Stimulated activated naive CD8-positive, alpha-beta T cell treated with anti-CD3 and anti-CD28 coated beads, Interleukin-15, Interleukin-2, amounts not matched to agents 100 ng/mL and 50 ng/mL, for 24 hours (primary cell): ENCODE results near the gene PRR5.
"Not testable (repeated sequence)": the region's sequence is repeated elsewhere in the genome, so short reads cannot be mapped to it uniquely, and the experiment has no call there.

Source experiments
- H3K27ac Mint-ChIP-seq: one replicate; pipeline ENCODE4 v1.8.0; 2021; ENCODE audit warnings: mild to moderate bottlenecking, mixed read lengths
- H3K27me3 Mint-ChIP-seq: one replicate; pipeline ENCODE4 v1.8.0; 2021; ENCODE audit warnings: mixed read lengths
- H3K36me3 Mint-ChIP-seq: one replicate; pipeline ENCODE4 v1.8.0; 2021; ENCODE audit warnings: low read depth, mixed read lengths
- H3K4me1 Mint-ChIP-seq: one replicate; pipeline ENCODE4 v1.8.0; 2021; ENCODE audit warnings: low read depth, mixed read lengths
- H3K4me3 Mint-ChIP-seq: one replicate; pipeline ENCODE4 v1.8.0; 2021; ENCODE audit warnings: mild to moderate bottlenecking, mixed read lengths
- H3K9me3 Mint-ChIP-seq: one replicate; pipeline ENCODE4 v1.8.0; 2021; ENCODE audit warnings: mixed read lengths

The PRR5 gene, protein sequence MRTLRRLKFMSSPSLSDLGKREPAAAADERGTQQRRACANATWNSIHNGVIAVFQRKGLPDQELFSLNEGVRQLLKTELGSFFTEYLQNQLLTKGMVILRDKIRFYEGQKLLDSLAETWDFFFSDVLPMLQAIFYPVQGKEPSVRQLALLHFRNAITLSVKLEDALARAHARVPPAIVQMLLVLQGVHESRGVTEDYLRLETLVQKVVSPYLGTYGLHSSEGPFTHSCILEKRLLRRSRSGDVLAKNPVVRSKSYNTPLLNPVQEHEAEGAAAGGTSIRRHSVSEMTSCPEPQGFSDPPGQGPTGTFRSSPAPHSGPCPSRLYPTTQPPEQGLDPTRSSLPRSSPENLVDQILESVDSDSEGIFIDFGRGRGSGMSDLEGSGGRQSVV

DNA sequence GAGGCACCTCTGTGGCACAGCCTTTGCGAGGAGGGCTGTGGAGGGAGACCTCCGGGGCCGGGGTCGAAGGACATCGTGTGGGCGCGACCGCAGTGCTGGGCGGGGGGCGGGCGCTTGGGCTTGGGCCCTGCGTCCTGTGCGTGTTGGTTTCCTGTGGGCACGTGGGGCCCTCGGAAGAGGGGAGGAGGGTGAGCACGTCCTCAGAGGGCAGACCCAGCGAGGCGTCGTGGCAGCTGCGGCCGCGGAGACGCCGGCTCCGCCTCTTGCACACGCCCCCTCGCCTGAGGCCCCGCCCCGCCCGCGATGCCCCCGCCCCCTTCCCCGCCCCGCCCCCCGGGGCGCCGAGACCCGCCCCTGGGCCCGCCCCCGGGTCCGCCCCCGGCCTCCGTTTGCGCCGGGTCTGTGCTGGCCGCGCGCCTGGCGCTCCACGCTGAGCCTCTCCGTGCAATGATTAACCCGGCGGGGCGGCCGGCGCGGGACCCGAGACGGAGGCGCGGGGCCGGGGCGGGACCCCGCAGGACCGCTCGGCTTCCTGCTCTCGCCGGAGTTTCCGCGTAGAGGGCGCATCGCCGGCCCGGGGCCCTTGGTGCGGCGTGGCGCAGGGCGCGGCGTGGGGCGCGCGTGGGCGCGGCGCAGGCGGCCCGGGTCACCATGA is at the start of gene PRR5:
PRR5 (plus strand) TSS at position 381 of the 655 bp plus-strand sequence; CDS start at position 652, 271 bp downstream.
- Mint-ChIP-seq H3K27ac (peak within 1 kb of the TSS; percentile 11), H3K9me3 (no peaks in the 10 kb centered on the region), H3K4me3 (peak within 1 kb of the TSS; percentile 80), H3K36me3 (no peaks in the 10 kb centered on the region), H3K4me1 (peaks cover 29% of the 10 kb centered on the region), H3K27me3 (no peaks in the 10 kb centered on the region)

DNA sequence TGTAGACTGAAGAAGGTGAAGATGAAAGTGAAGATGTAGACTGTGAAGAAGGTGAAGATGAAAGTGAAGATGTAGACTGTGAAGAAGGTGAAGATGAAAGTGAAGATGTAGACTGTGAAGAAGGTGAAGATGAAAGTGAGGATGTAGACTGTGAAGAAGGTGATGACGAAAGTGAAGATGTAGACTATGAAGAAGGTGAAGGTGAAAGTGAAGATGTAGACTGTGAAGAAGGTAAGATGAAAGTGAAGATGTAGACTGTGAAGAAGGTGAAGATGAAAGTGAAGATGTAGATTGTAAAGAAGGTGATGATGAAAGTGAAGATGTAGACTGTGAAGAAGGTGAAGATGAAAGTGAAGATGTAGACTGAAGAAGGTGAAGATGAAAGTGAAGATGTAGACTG is 49.1 kb upstream of the PRR5 start:
- H3K4me3 Mint-ChIP-seq, H3K27me3 Mint-ChIP-seq, H3K27ac Mint-ChIP-seq, H3K9me3 Mint-ChIP-seq, H3K36me3 Mint-ChIP-seq, H3K4me1 Mint-ChIP-seq: not testable (repeated sequence)

DNA sequence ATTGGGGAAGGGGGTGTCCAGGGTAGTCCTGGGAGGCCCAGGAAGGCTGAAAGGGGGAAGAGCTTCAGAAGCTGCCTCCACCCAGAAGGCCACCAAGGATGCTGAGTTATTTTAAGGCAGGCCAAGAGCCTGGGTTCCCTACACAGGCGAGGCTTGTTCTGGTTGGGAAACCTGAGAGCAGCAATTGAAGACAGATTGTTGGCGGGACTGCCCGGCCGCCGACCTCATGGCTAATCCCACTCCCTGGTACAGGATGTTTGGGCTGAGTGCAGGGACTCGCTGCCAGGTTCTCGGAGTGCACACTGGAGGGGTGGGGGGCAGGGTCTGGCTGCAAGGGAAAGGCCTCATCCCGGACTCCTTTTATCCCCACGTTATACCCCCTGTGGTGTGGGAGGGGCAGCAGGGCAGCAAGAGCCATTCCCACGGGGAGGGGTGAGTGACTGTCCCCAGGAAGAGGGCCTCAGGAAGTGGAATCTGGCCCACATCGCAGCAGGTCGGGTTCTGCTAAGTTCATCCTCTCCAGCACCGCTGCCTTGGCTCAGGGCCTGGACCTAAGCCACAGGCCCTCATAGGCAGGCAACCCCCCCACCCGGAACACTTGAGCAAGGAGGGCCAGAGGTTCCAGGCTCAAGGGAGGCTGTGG is 43.6 kb upstream of the PRR5 start:
- Mint-ChIP-seq H3K27me3 (no peaks in the 10 kb centered on the region), H3K4me3 (no peak overlapping the region), H3K9me3 (no peaks in the 10 kb centered on the region), H3K36me3 (no peaks in the 10 kb centered on the region), H3K4me1 (peaks cover 11% of the 10 kb centered on the region), H3K27ac (no peak overlapping the region)

DNA sequence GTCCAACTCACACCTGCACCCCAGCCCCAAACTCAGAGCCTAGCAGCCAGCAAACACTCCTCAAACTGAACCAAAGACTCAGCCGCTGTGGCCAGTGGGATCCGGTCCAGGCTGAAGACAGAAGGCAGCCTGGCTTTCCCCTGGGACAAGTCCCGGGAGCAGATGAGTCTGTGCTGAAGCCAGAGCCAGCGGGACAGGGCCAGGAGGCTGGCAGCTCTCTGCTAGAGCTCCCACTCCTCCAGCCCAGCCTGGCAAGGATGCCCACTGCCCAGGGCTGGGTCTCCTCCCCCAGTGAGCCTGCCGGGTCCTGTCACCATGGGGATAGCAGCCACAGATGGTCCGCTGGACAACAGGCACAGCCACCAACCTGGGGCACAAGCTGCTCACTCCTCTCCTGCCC is 42.9 kb upstream of the PRR5 start:
- Mint-ChIP-seq H3K4me3 (no peak overlapping the region), H3K36me3 (no peaks in the 10 kb centered on the region), H3K4me1 (peaks cover 18% of the 10 kb centered on the region), H3K9me3 (no peaks in the 10 kb centered on the region), H3K27ac (no peak overlapping the region), H3K27me3 (no peaks in the 10 kb centered on the region)

DNA sequence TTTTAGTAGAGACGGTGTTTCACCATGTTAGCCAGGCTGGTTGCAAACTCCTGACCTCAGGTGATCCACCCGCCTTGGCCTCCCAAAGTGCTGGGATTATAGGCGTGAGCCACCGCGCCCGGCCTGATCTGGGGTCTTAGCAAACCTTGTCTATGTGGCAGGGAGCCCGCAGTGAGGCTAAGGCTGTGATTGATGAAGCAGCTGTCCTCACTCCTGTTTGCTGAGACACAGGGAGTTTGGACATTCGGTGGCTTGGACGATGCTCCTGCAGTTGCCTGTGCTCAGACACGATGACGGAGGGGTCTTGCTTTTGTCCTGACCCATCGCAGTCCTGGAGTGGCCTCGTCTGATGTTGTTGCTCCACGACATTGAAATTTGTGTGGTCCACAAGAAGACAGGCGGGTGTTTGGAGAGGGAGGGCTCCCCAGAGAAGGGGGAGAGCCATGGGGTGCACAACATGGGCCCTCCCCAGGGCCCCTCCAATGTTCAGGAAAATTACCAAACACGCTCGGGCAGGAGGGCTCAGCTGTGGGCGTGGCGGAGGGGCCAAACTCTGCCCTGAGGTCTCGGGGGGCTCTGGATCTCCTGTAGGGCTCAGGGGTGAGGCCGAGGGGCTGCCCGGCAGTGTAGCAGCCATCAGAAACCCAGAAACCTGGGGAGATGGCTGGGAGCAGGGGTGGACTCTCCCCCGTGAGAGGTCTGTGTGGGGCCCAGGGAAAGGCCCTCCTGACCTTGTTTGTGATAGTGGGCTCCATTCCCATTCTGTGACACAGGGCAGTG is 41.8 kb upstream of the PRR5 start:
- Mint-ChIP-seq H3K9me3 (no peaks in the 10 kb centered on the region), H3K27me3 (no peaks in the 10 kb centered on the region), H3K27ac (no peak overlapping the region), H3K36me3 (no peaks in the 10 kb centered on the region), H3K4me1 (peaks cover 29% of the 10 kb centered on the region), H3K4me3 (no peak overlapping the region)

DNA sequence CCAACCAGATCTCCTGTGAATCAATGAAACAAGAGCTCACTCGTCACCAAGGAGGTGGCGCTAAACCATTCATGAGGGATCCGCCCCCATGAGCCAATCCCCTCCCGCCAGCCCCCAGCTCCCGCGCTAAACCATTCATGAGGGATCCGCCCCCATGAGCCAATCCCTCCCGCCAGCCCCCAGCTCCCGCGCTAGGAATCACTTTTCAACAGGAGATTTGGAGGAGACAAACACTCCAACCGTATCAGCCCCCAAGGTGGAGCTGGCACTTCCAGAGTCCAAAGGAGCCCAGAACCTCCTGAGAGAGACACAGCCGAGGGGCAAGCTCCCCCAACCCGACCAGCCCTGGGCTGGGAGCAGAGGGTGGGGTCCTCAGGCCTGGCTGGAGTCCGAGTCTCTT is 40.9 kb upstream of the PRR5 start:
- Mint-ChIP-seq H3K27ac (no peak overlapping the region), H3K27me3 (no peaks in the 10 kb centered on the region)

DNA sequence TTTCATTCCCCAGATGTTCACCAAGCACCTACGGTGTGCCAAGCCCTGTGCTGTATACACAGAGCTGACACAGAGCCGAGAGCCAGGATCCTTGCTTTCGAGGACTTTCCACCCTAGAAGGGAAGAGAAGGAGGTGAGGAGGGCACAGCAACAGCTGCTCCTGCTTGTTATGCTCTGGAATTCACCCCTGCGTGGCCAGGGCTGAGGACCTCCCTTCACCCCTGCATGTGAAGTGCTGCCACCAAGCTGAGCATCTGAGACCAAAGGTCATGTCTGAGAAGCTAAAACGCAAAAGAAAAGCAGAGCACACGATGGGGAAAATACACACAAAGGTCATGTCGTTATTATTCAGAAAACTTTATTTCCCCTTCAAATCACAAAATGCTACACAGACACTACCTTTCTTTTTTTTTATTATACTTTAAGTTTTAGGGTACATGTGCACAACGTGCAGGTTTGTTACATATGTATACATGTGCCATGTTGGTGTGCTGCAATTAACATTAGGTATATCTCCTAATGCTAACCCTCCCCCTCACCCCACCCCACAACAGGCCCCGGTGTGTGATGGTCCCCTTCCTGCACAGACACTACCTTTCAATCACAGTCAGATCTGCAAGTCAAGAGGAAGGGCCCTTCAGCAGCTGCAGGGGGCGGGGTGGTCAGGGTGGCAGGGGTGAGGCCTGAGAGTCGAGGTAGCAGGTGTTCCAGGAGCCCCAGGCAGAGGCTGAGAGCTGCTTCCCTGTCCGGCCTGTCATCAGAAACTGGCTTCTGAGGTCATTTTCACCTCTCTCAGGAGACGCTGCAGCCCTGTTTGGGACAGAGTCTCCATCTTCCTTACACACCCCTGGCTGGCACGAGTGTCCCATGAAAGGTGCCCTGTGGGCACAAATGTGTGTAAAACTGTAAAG is 40.1 kb upstream of the PRR5 start:
- no peak overlapping the region for H3K27ac Mint-ChIP-seq
- no peaks in the 10 kb centered on the region for H3K27me3 Mint-ChIP-seq
- peaks cover 41% of the 10 kb centered on the region for H3K4me1 Mint-ChIP-seq
- no peak overlapping the region for H3K4me3 Mint-ChIP-seq
- no peaks in the 10 kb centered on the region for H3K9me3 Mint-ChIP-seq
- no peaks in the 10 kb centered on the region for H3K36me3 Mint-ChIP-seq

More for the DNA sequence above, 40.9 kb upstream of the PRR5 start:
- H3K9me3 Mint-ChIP-seq, result no peaks in the 10 kb centered on the region
- no peaks in the 10 kb centered on the region for H3K36me3 Mint-ChIP-seq
- H3K4me3 Mint-ChIP-seq, result no peak overlapping the region
- H3K4me1 Mint-ChIP-seq, result peaks cover 35% of the 10 kb centered on the region

DNA sequence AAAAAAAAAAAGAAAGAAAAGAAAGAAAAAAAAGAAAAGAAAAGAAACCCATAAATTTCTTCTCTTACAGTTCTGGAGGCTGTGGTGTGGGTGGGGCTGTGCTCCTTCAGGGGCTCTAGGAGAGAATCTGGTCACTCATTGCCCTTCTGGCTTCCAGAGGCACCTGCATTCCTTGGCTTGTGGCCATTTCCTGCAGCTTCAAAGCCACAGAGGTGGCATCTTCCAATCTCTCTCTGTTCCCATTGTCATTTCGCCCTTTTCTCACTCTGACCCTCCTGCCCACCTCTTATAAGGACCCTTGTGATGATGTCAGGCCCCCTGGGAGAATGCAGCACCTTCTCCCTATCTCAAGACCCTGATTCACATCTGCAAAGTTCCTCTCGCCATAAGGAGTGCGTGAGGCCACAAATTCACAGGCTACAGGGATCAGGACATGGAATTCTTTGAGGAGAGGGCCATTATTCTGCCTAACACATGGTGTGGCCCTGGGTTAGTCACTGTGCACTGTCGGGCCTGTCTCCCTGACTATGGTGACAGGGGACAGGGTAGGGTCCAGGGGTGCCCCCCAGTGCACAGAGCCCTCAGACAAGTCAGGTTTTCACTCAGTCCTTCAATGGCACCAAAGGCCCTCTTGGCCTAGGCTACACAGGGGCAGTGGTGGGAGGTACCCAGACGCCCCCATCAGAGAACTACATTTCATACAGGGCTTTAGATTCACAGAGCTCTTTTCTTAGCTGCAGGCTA is 38.6 kb upstream of the PRR5 start:
- peaks cover 49% of the 10 kb centered on the region for H3K4me1 Mint-ChIP-seq
- no peak overlapping the region for H3K27ac Mint-ChIP-seq
- no peak overlapping the region for H3K4me3 Mint-ChIP-seq
- H3K36me3 Mint-ChIP-seq, result no peaks in the 10 kb centered on the region
- no peaks in the 10 kb centered on the region for H3K27me3 Mint-ChIP-seq
- H3K9me3 Mint-ChIP-seq, result no peaks in the 10 kb centered on the region

DNA sequence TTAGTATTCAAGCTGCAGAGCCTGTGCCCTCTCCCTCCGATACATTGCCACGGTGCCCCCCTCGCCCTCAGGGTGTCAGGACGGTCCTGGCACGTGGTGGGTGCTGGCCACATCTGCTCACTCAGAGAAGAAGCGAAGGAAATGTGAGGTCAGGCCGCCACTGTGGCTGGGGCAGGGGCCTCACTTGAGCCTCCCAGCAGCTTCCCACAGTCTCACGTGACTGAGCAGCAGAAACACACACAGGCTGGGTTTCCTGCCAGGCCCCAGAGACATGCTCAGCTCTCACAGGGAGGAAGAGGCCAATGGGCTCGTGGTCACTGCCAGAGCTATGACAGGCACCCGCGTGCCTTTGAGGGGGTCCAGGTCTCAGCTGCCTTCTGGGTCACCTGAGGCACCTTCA is 37.9 kb upstream of the PRR5 start:
- Mint-ChIP-seq H3K36me3 (no peaks in the 10 kb centered on the region), H3K27me3 (no peaks in the 10 kb centered on the region), H3K4me1 (peaks cover 49% of the 10 kb centered on the region), H3K4me3 (no peak overlapping the region), H3K9me3 (no peaks in the 10 kb centered on the region), H3K27ac (no peak overlapping the region)

DNA sequence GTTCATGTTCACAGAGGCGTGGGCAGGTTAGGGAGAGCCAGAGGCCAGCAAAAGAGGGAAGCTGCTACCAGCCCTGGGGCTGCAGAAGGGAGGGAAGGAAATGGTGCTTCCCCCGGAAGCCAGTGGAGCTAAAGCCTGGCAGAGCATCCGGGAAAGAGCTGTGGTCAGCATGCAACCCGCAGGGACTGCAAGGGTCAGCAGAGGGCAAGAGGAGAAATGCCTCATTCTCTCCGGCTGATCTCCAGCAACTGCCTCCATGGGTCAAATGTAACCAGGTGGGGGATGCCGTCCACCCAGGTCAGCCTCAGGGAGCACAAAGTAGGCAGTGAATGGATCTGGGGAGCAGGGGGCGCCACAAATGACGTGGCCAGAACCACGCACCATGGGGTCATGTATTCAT is 36.9 kb upstream of the PRR5 start:
- no peaks in the 10 kb centered on the region for H3K27me3 Mint-ChIP-seq
- H3K4me3 Mint-ChIP-seq, result no peak overlapping the region
- H3K27ac Mint-ChIP-seq, result no peak overlapping the region
- no peaks in the 10 kb centered on the region for H3K36me3 Mint-ChIP-seq
- H3K9me3 Mint-ChIP-seq, result no peaks in the 10 kb centered on the region
- H3K4me1 Mint-ChIP-seq, result peaks cover 58% of the 10 kb centered on the region

DNA sequence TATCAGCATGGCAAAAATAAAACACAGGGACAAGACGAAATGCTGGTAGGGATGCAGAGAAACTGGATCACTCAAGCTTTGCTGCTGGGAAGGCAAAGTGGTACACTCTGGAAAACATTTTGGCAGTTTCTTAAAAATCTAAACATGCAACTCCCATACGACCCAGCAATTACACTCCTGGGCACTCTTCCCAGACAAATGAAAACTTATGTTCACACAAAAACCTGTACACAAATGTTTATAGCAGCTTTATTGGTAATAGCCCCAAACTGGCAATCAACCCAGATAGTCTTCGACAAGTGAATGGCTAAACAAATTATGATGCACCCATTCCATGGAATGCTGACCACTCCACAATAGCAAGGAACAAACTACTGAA is 35.8 kb upstream of the PRR5 start:
- Mint-ChIP-seq H3K4me3 (no peak overlapping the region), H3K27me3 (peaks cover 4% of the 10 kb centered on the region), H3K36me3 (no peaks in the 10 kb centered on the region), H3K27ac (no peak overlapping the region), H3K9me3 (no peaks in the 10 kb centered on the region), H3K4me1 (peaks cover 68% of the 10 kb centered on the region)

DNA sequence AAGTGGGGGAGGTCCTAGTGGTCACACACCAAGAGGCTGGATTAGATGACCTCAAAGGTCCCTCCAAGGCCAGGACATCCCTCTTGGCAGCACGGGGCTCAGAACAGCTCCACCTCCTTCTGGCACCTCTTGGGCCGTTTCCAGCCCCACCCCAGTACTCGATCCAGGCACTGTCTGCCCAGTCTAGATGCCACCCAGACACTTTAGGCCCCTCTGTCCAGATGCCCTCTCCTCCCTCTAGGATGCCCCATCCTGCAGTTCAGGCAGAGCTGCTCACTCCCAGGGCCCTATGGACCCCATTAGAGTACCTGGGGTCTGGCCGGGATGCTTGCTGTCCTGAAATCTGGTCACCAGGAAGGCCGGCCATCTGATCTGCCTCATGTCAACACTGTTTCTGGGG is 34.7 kb upstream of the PRR5 start:
- peak overlapping the region; percentile 3 for H3K27ac Mint-ChIP-seq
- H3K36me3 Mint-ChIP-seq, result no peaks in the 10 kb centered on the region
- peaks cover 4% of the 10 kb centered on the region for H3K27me3 Mint-ChIP-seq
- H3K4me1 Mint-ChIP-seq, result peaks cover 67% of the 10 kb centered on the region
- no peaks in the 10 kb centered on the region for H3K9me3 Mint-ChIP-seq
- H3K4me3 Mint-ChIP-seq, result peak overlapping the region; percentile 71

DNA sequence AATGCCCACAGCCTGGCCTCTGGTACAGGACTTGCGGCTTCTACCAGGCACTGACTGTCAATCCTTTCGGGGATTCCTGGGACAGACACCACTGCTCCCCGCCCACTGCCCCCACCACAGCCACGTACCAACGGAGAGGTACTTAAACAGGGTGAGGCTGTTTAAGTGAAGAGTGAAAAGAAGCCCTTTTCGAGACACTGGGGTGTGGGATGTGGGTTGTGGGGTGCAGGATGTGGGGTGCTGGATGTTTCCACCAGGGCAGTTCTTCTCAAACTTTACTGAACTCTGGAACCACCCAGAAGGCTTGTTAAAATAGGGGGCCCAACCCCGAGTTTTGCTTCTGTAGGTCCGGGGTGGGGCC is 34.2 kb upstream of the PRR5 start:
- H3K27me3 Mint-ChIP-seq, result peaks cover 4% of the 10 kb centered on the region
- peak overlapping the region; percentile 71 for H3K4me3 Mint-ChIP-seq

More for the DNA sequence above, 34.2 kb upstream of the PRR5 start:
- Mint-ChIP-seq H3K9me3 (no peaks in the 10 kb centered on the region), H3K4me1 (peaks cover 67% of the 10 kb centered on the region), H3K27ac (peak overlapping the region; percentile 3), H3K36me3 (no peaks in the 10 kb centered on the region)
